CD4-positive, CD25-positive, alpha-beta regulatory T cell (primary cell): Measurements from ENCODE around the gene SAMD15. TPM values are rescaled to one million over a fixed set of nuclear protein-coding genes. Genes with fewer than 3 reads are reported as not detected.

Experiments
- ATAC-seq, 2 donors: fragments of 150-1000 bp; cut with Tn5 transposase; one replicate each; pipeline ENCODE4 v1.10.0; 2021; ENCODE audit warnings: low read depth in 2 of 2, moderate number of reproducible peaks in 2 of 2, moderate library complexity in 1 of 2
- DNase-seq, 3 donors: peaks; one replicate each; pipeline versions ENCODE4 v3.0.0 to v3.0.0-alpha.2; 2012 to 2022; ENCODE audit warnings: mixed read lengths in 1 of 3
- H3K27ac ChIP-seq: one replicate; pipeline ENCODE4 v1.7.0; 2013; ENCODE audit warnings: mild to moderate bottlenecking, low read length; ENCODE audit not compliant: insufficient read depth, poor library complexity, severe bottlenecking
- H3K27me3 ChIP-seq: one replicate; pipeline ENCODE4 v1.7.0; 2013; ENCODE audit warnings: low read length; ENCODE audit not compliant: control insufficient read depth, insufficient read depth
- H3K36me3 ChIP-seq: one replicate; pipeline ENCODE4 v1.7.0; 2013; ENCODE audit warnings: mild to moderate bottlenecking, low read length, moderate library complexity; ENCODE audit not compliant: control insufficient read depth, insufficient read depth
- H3K4me1 ChIP-seq: 2 replicates; pipeline ENCODE4 v1.7.0; 2013; ENCODE audit warnings: mild to moderate bottlenecking, low read length; ENCODE audit not compliant: insufficient read depth, control insufficient read depth, poor library complexity, severe bottlenecking
- H3K4me3 ChIP-seq: one replicate; pipeline ENCODE4 v1.7.0; 2013; ENCODE audit warnings: low read depth, mild to moderate bottlenecking, low read length, moderate library complexity
- H3K9me3 ChIP-seq, 2 experiments: 1 replicate in 1 of 2; 2 replicates in 1 of 2; pipeline ENCODE4 v1.7.0; 2013; ENCODE audit warnings: low read length in 2 of 2, mild to moderate bottlenecking in 1 of 2, moderate library complexity in 1 of 2; ENCODE audit not compliant: control insufficient read depth in 2 of 2
- H3K27ac Mint-ChIP-seq, 3 donors: one replicate each; pipeline ENCODE4 v1.8.0; 2020 to 2022; ENCODE audit warnings: mild to moderate bottlenecking in 3 of 3, mixed read lengths in 3 of 3, moderate library complexity in 2 of 3
- H3K27me3 Mint-ChIP-seq: one replicate; pipeline ENCODE4 v1.8.0; 2022; ENCODE audit warnings: mild to moderate bottlenecking, mixed read lengths
- H3K36me3 Mint-ChIP-seq: one replicate; pipeline ENCODE4 v1.8.0; 2020; ENCODE audit warnings: mixed read lengths
- H3K4me1 Mint-ChIP-seq, 4 donors: one replicate each; pipeline ENCODE4 v1.8.0; 2020 to 2022; ENCODE audit warnings: mixed read lengths in 4 of 4, mild to moderate bottlenecking in 1 of 4
- H3K4me3 Mint-ChIP-seq, 4 donors: one replicate each; pipeline ENCODE4 v1.8.0; 2020 to 2022; ENCODE audit warnings: mild to moderate bottlenecking in 4 of 4, mixed read lengths in 4 of 4, moderate library complexity in 3 of 4
- H3K9me3 Mint-ChIP-seq, 7 donors: one replicate each; pipeline ENCODE4 v1.8.0; 2020 to 2022; ENCODE audit warnings: mixed read lengths in 7 of 7, mild to moderate bottlenecking in 3 of 7, moderate library complexity in 2 of 7
- polyA plus RNA-seq, 4 donors: library from polyadenylated mRNA; unstranded; fragments of 300-500 nt; fragmentation: Illumina TruSeq; gene quantifications; one replicate each; pipeline ENCODE4 v1.2.3, GENCODE V29; 2021
- total RNA-seq: library from RNA; stranded (reverse); gene quantifications from one replicate; pipeline ENCODE4 v1.2.3, GENCODE V29; 2022

SAMD15 gene
- total and polyA plus RNA-seq, 5 donors from 2014 or later = 0.42 TPM; not detected in 4

- H3K4me1 Mint-ChIP-seq = peaks cover 0 to 2% (median 0%) of the 10 kb centered on the region in 4 donors
- H3K36me3 Mint-ChIP-seq = peaks cover 54% of the 10 kb centered on the region
- H3K27ac Mint-ChIP-seq = no peak overlapping the region
- H3K27me3 ChIP-seq = no peaks in the 10 kb centered on the region
- no peak overlapping the region for H3K27ac ChIP-seq
- no peaks in the 10 kb centered on the region for H3K9me3 Mint-ChIP-seq
- DNase-seq (no peak), ATAC-seq (no peak)
- H3K4me3 Mint-ChIP-seq = no peak overlapping the region
- H3K27me3 Mint-ChIP-seq = no peaks in the 10 kb centered on the region
- H3K36me3 ChIP-seq = peaks cover 68% of the 10 kb centered on the region
- no peaks in the 10 kb centered on the region for H3K9me3 ChIP-seq
- H3K4me3 ChIP-seq = no peak overlapping the region
- H3K4me1 ChIP-seq = no peaks in the 10 kb centered on the region
These were observed 58.9 kb downstream of the SAMD15 start for GRCh38 chr14:77436042-77436441.

- Histone ChIP-seq H3K4me3 (no peak overlapping the region), H3K4me1 (no peaks in the 10 kb centered on the region), H3K27me3 (no peaks in the 10 kb centered on the region), H3K27ac (no peak overlapping the region), H3K36me3 (peaks cover 76% of the 10 kb centered on the region), H3K9me3 (no peaks in the 10 kb centered on the region)
- no peaks in the 10 kb centered on the region for H3K27me3 Mint-ChIP-seq
- no peak for DNase-seq
- H3K4me1 Mint-ChIP-seq = peaks cover 0 to 2% (median 0%) of the 10 kb centered on the region in 4 donors
- ATAC-seq = no peak
- peaks cover 66% of the 10 kb centered on the region for H3K36me3 Mint-ChIP-seq
- H3K27ac Mint-ChIP-seq = no peak overlapping the region
- no peaks in the 10 kb centered on the region for H3K9me3 Mint-ChIP-seq
- H3K4me3 Mint-ChIP-seq = no peak overlapping the region
These were observed 61.4 kb downstream of the SAMD15 start for GRCh38 chr14:77438596-77438995.

DNA sequence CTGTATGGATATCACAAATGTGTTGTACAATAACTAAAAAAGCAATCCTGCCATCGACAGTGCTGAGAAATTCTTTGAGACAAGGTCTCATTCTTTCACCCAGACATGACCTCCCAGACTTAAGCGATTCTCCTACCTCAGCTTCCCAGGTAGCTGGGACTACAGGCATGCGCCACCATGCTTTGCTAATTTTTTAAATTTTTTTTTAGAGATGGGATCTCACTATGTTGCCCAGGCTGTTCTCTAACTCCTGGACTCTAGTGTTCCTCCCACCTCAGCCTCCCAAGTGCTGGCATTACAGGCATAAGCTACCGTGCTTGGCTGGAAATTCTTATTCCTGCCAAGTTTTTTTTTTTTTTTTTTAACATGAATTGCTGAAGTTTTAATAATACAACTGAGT lies 62.7 kb downstream of the SAMD15 start:
- peaks cover 63% of the 10 kb centered on the region for H3K36me3 Mint-ChIP-seq
- H3K4me3 Mint-ChIP-seq = no peak overlapping the region
- H3K27ac Mint-ChIP-seq = no peak overlapping the region
- Histone ChIP-seq H3K4me3 (no peak overlapping the region), H3K9me3 (no peaks in the 10 kb centered on the region), H3K36me3 (peaks cover 73% of the 10 kb centered on the region), H3K27ac (no peak overlapping the region), H3K4me1 (no peaks in the 10 kb centered on the region), H3K27me3 (no peaks in the 10 kb centered on the region)
- no peaks in the 10 kb centered on the region for H3K9me3 Mint-ChIP-seq
- H3K27me3 Mint-ChIP-seq = no peaks in the 10 kb centered on the region
- peaks cover 0 to 2% (median 0%) of the 10 kb centered on the region in 4 donors for H3K4me1 Mint-ChIP-seq
- ATAC-seq (no peak), DNase-seq (no peak)

Other genes starting within 250 kb of the SAMD15 start
- not detected for gene ZDHHC22, start 235.6 kb upstream of the SAMD15 start, total RNA-seq
- not detected for gene ZDHHC22, start 235.6 kb upstream of the SAMD15 start, polyA plus RNA-seq
- gene TMEM63C, start 195.6 kb upstream of the SAMD15 start, total RNA-seq = 1.2 TPM
- not detected for gene TMEM63C, start 195.6 kb upstream of the SAMD15 start, polyA plus RNA-seq
- not detected for gene NGB, start 106.2 kb upstream of the SAMD15 start, total RNA-seq
- gene NGB, start 106.2 kb upstream of the SAMD15 start, polyA plus RNA-seq = not detected
- gene POMT2, start 56.5 kb upstream of the SAMD15 start, total RNA-seq = 11.3 TPM
- gene POMT2, start 56.5 kb upstream of the SAMD15 start, polyA plus RNA-seq = 1 to 10 TPM in 3 of 4 donors, under 1 TPM in 1; 0.53 to 2.4 (median 1.4) TPM
- gene GSTZ1, start 56.3 kb upstream of the SAMD15 start, total RNA-seq = 5.2 TPM
- gene GSTZ1, start 56.3 kb upstream of the SAMD15 start, polyA plus RNA-seq = 10 to 100 TPM in 1 of 4 donors, 1 to 10 TPM in 3; 5.5 to 10.0 (median 9.1) TPM
- 10.5 TPM for gene TMED8, start 285 bp upstream of the SAMD15 start, total RNA-seq
- gene TMED8, start 285 bp upstream of the SAMD15 start, polyA plus RNA-seq = 1 to 10 TPM; 4.3 to 5.0 (median 4.9) TPM
- 0.39 TPM for gene NOXRED1, start 46.1 kb downstream of the SAMD15 start, total RNA-seq
- gene NOXRED1, start 46.1 kb downstream of the SAMD15 start, polyA plus RNA-seq = under 1 TPM in 2 of 4 donors, not detected in 2; 0.37 to 0.51 TPM
- 16.6 TPM for gene VIPAS39, start 80.2 kb downstream of the SAMD15 start, total RNA-seq
- 10 to 100 TPM; 12.4 to 14.6 (median 13.4) TPM for gene VIPAS39, start 80.2 kb downstream of the SAMD15 start, polyA plus RNA-seq
- 66.9 TPM for gene AHSA1, start 80.7 kb downstream of the SAMD15 start, total RNA-seq
- 100 to 1,000 TPM; 105 to 134 (median 122) TPM for gene AHSA1, start 80.7 kb downstream of the SAMD15 start, polyA plus RNA-seq
- not detected for gene ISM2, start 121.4 kb downstream of the SAMD15 start, total RNA-seq
- gene ISM2, start 121.4 kb downstream of the SAMD15 start, polyA plus RNA-seq = not detected
- 18.1 TPM for gene SPTLC2, start 239.3 kb downstream of the SAMD15 start, total RNA-seq
- gene SPTLC2, start 239.3 kb downstream of the SAMD15 start, polyA plus RNA-seq = 10 to 100 TPM in 2 of 4 donors, 1 to 10 TPM in 2; 8.9 to 11.4 (median 9.8) TPM